Endothelial cell of umbilical vein (primary cell): ENCODE data around the gene TIAM1. TPM values are rescaled to one million over a fixed set of nuclear protein-coding genes. Genes with fewer than 3 reads are reported as not detected.

Experiments used
- BruUV-seq: library from RNA; stranded (reverse); fragments of 400-500 nt; replicated peaks from 2 replicates; lab custom pipeline; 2021; lab: Mats Ljungman, UMichigan
- CTCF ChIA-PET: fragments of 300-600, 350-600 bp; sonication (Branson Sonifier 250); formaldehyde crosslinking; loops from one replicate; lab custom pipeline; 2021; ENCODE audit warnings: antibody characterized with exemption, inconsistent platforms; lab: Charles Lee
- POLR2A ChIA-PET: fragments of 300-600, 350-600 bp; sonication (Branson Sonifier 250); formaldehyde crosslinking; loops from one replicate; lab custom pipeline; 2021; ENCODE audit warnings: antibody characterized with exemption, inconsistent platforms; lab: Charles Lee
- DNase-seq: peaks from one replicate; pipeline ENCODE4 v3.0.0-alpha.2; 2011; ENCODE audit warnings: low read depth, low spot score
- FAIRE-seq: peaks from 2 replicates; lab custom pipeline; 2011; peaks lifted over from hg19 to GRCh38; lab: Jason Lieb, UNC
- H2AFZ ChIP-seq: 2 replicates; pipeline ENCODE4 v1.6.0; 2012; ENCODE audit warnings: low read depth, low read length, control low read depth, inconsistent platforms
- H3K27ac ChIP-seq: 2 replicates; pipeline ENCODE4 v1.5.1; 2011; ENCODE audit warnings: low read depth, mild to moderate bottlenecking, control low read depth, low read length, moderate library complexity; ENCODE audit not compliant: insufficient read depth
- H3K27me3 ChIP-seq, 2 experiments: 2 replicates each; pipeline versions ENCODE4 v1.6.0 to v1.6.1; 2011; ENCODE audit warnings: low read length in 2 of 2, mixed read lengths in 1 of 2; ENCODE audit not compliant: control insufficient read depth in 2 of 2, insufficient read depth in 2 of 2
- H3K36me3 ChIP-seq, 2 experiments: 2 replicates in 1 of 2; 3 replicates in 1 of 2; pipeline ENCODE4 v1.5.1; 2011; ENCODE audit warnings: low read length in 2 of 2, mild to moderate bottlenecking in 1 of 2, moderate library complexity in 1 of 2; ENCODE audit not compliant: control insufficient read depth in 2 of 2, insufficient read depth in 2 of 2; ENCODE audit errors: extremely low read depth in 1 of 2
- H3K4me1 ChIP-seq: 3 replicates; pipeline ENCODE4 v1.5.1; 2011; ENCODE audit warnings: mild to moderate bottlenecking, low read length; ENCODE audit not compliant: control insufficient read depth, insufficient read depth; ENCODE audit errors: extremely low read depth
- H3K4me2 ChIP-seq: 2 replicates; pipeline ENCODE4 v1.6.1; 2011; ENCODE audit warnings: low read length, control low read depth, mixed read lengths; ENCODE audit not compliant: insufficient read depth
- H3K4me3 ChIP-seq, 3 experiments: fragments of 200-600 bp in 1 of 3; sonication (generic), shearing (Covaris generic) in 1 of 3; replicated peaks in 1 of 3; 2 replicates each; pipeline ENCODE4 v1.5.1; 2011 to 2016; ENCODE audit warnings: control low read depth in 3 of 3, low read length in 3 of 3, mild to moderate bottlenecking in 2 of 3, inconsistent platforms in 1 of 3, low read depth in 1 of 3, moderate library complexity in 1 of 3; ENCODE audit not compliant: insufficient read depth in 1 of 3
- H3K79me2 ChIP-seq: 2 replicates; pipeline ENCODE4 v1.6.0; 2012; ENCODE audit warnings: low read length, inconsistent platforms; ENCODE audit not compliant: control insufficient read depth, insufficient read depth
- H3K9ac ChIP-seq: replicated peaks from 2 replicates; pipeline ENCODE3; 2011; ENCODE audit warnings: low read length, control low read depth; ENCODE audit not compliant: insufficient read depth; ENCODE audit errors: extremely low read depth
- H3K9me1 ChIP-seq: replicated peaks from 3 replicates; pipeline ENCODE4 v1.6.0; 2011; ENCODE audit warnings: mild to moderate bottlenecking, low read length; ENCODE audit not compliant: control insufficient read depth, insufficient read depth; ENCODE audit errors: extremely low read depth
- H3K9me3 ChIP-seq: replicated peaks from 2 replicates; pipeline ENCODE4 v1.5.1; 2012; ENCODE audit warnings: low read length, inconsistent platforms; ENCODE audit not compliant: control insufficient read depth, insufficient read depth
- H4K20me1 ChIP-seq: replicated peaks from 2 replicates; pipeline ENCODE3; 2011; ENCODE audit warnings: mild to moderate bottlenecking, low read length; ENCODE audit not compliant: control insufficient read depth, insufficient read depth; ENCODE audit errors: extremely low read depth
- EZH2 ChIP-seq: IDR thresholded peaks from 2 replicates; pipeline ENCODE4 v1.6.1; 2012; ENCODE audit warnings: borderline replicate concordance, low read depth, mild to moderate bottlenecking, moderate library complexity, low read length, inconsistent platforms; ENCODE audit not compliant: severe bottlenecking
- FOS ChIP-seq: IDR thresholded peaks from 2 replicates; pipeline ENCODE4 v1.6.1; 2011; ENCODE audit warnings: mild to moderate bottlenecking, low read length, moderate library complexity, borderline replicate concordance; ENCODE audit not compliant: insufficient read depth
- GATA2 ChIP-seq: IDR thresholded peaks from 2 replicates; pipeline ENCODE4 v1.7.0; 2011; ENCODE audit warnings: low read depth, mild to moderate bottlenecking, moderate library complexity, mixed read lengths, low read length; ENCODE audit not compliant: insufficient read length, insufficient read depth
- JUN ChIP-seq: IDR thresholded peaks from 2 replicates; pipeline ENCODE4 v1.6.1; 2011; ENCODE audit warnings: borderline replicate concordance, low read depth; ENCODE audit not compliant: insufficient read length, insufficient read depth
- MYC ChIP-seq: IDR thresholded peaks from one replicate; pipeline ENCODE4 v1.6.1; 2011; ENCODE audit warnings: mild to moderate bottlenecking, low read depth, low read length
- POLR2A ChIP-seq: IDR thresholded peaks from 2 replicates; pipeline ENCODE4 v1.6.1; 2012; ENCODE audit warnings: low read depth, mild to moderate bottlenecking, control low read depth, low read length
- POLR2AphosphoS5 ChIP-seq: IDR thresholded peaks from 2 replicates; pipeline ENCODE4 v1.6.1; 2012; ENCODE audit warnings: low read depth, mild to moderate bottlenecking, control low read depth, low read length, moderate library complexity; ENCODE audit not compliant: insufficient read depth
- dilution Hi-C: fragments of 300-500 bp; cut with MboI; formaldehyde crosslinking; loops from one replicate; pipeline ENCODE4 v1.15.0; 2019; ENCODE audit warnings: low sequenced_read_pairs; ENCODE audit not compliant: extremely low pct_ligation_motif_present
- intact Hi-C: fragments of 100-400 bp; cut with micrococcal nuclease; formaldehyde crosslinking; loops from one replicate; pipeline ENCODE4 v1.10.0; 2022
- polyA plus RNA-seq, 4 experiments: library from polyadenylated mRNA; depleted of rRNA in 3 of 4; stranded (reverse) in 3 of 4; unstranded in 1 of 4; fragments of >200 nt; gene quantifications; 2 replicates each; pipeline versions ENCODE4 v1.2.1 to v1.2.3, GENCODE V29; 2011 to 2012; ENCODE audit warnings: missing spikeins in 1 of 4
- total RNA-seq: library from RNA; stranded (reverse); gene quantifications from 2 replicates; pipeline ENCODE4 v1.2.3, GENCODE V29; 2021
- TF ChIP-seq, protein P1 (sequence below), 2 donors: IDR thresholded peaks; 1 replicate in 1 of 2; 2 replicates in 1 of 2; pipeline ENCODE4 v1.5.1; 2011; ENCODE audit warnings: low read length in 2 of 2, mild to moderate bottlenecking in 2 of 2, moderate library complexity in 2 of 2, control low read depth in 1 of 2, inconsistent platforms in 1 of 2, low read depth in 1 of 2; ENCODE audit not compliant: insufficient read depth in 1 of 2; ENCODE audit errors: extremely low read depth in 1 of 2
- TF ChIP-seq, protein P2 (sequence below): IDR thresholded peaks from 2 replicates; pipeline ENCODE4 v1.6.1; 2011; ENCODE audit not compliant: insufficient read depth, insufficient read length

Gene TIAM1
- total and polyA plus RNA-seq, 2 donors (not counting 3 experiments of a cell fraction or from before 2014, with no cell fraction given): 0.21 to 0.86 TPM

GRCh38 chr21:31216206-31216605 is 127.9 kb downstream of the TIAM1 start:
- Histone ChIP-seq H3K4me1 (no peaks in the 10 kb centered on the region), H3K36me3 (no peaks in the 10 kb centered on the region), H3K4me3 (no peak overlapping the region), H3K4me2 (no peak overlapping the region), H3K79me2 (no peaks in the 10 kb centered on the region), H3K27ac (no peak overlapping the region), H2AFZ (no peak overlapping the region), H3K9me1 (no peaks in the 10 kb centered on the region), H4K20me1 (no peaks in the 10 kb centered on the region), H3K9ac (no peak overlapping the region), H3K27me3 (no peaks in the 10 kb centered on the region), H3K9me3 (no peaks in the 10 kb centered on the region)
- DNase-seq (no peak), FAIRE-seq (no peak)
- intact Hi-C loops: no loop called here
- CTCF ChIA-PET: no interaction called here
- dilution Hi-C loops: no loop called here
- TF ChIP-seq EZH2: no peak
- no peak for TF ChIP-seq POLR2A
- TF ChIP-seq MYC: no peak
- TF ChIP-seq GATA2: no peak
- no peak for TF ChIP-seq JUN
- TF ChIP-seq, protein P1, sequence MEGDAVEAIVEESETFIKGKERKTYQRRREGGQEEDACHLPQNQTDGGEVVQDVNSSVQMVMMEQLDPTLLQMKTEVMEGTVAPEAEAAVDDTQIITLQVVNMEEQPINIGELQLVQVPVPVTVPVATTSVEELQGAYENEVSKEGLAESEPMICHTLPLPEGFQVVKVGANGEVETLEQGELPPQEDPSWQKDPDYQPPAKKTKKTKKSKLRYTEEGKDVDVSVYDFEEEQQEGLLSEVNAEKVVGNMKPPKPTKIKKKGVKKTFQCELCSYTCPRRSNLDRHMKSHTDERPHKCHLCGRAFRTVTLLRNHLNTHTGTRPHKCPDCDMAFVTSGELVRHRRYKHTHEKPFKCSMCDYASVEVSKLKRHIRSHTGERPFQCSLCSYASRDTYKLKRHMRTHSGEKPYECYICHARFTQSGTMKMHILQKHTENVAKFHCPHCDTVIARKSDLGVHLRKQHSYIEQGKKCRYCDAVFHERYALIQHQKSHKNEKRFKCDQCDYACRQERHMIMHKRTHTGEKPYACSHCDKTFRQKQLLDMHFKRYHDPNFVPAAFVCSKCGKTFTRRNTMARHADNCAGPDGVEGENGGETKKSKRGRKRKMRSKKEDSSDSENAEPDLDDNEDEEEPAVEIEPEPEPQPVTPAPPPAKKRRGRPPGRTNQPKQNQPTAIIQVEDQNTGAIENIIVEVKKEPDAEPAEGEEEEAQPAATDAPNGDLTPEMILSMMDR (IDR thresholded peaks at IDR 0.05; ENCODE audit: extremely low read depth in 1 of 2, insufficient read depth in 1 of 2, low read depth in 1 of 2, low read length in 2 of 2): no peak
- TF ChIP-seq FOS: no peak
- TF ChIP-seq POLR2AphosphoS5: no peak
- TF ChIP-seq, protein P2, sequence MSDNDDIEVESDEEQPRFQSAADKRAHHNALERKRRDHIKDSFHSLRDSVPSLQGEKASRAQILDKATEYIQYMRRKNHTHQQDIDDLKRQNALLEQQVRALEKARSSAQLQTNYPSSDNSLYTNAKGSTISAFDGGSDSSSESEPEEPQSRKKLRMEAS: no peak
- POLR2A ChIA-PET: no interaction called here
- no TSS peak for BruUV-seq
